ENCODE measurements around the gene FEN1.

GRCh38 chr11:61752117-61752924 is 40.4 kb upstream of the FEN1 start, which contains the start of gene MYRF:
- TF ChIP-seq CTCF (IDR thresholded peaks at IDR 0.05 in 2 of 3, conservative IDR thresholded peaks at IDR 0.05 in 1 of 3; ENCODE audit: borderline replicate concordance in 1 of 3, insufficient read depth in 1 of 3, low read depth in 2 of 3, low read length in 2 of 3) = peak in 2 of 3 experiments; percentile 49 to 51; a peak in 4 of 6 replicates
- TF ChIP-seq CEBPB (IDR thresholded peaks at IDR 0.05; ENCODE audit: low read depth) = no peak
- no peak for TF ChIP-seq POLR2A (IDR thresholded peaks at IDR 0.05; ENCODE audit: borderline replicate concordance, extremely low read depth, insufficient read depth, insufficient read length)
- TF ChIP-seq RAD21 (IDR thresholded peaks at IDR 0.05; ENCODE audit: low read depth) = no peak
- no peak for TF ChIP-seq EZH2 (IDR thresholded peaks at IDR 0.05)
- no peak for TF ChIP-seq ZNF274 (IDR thresholded peaks at IDR 0.05; ENCODE audit: low read depth, low read length)

Data from HCT116 (cell line).